ENCODE results near the gene ATP5F1E. TPM values are rescaled to one million over a fixed set of nuclear protein-coding genes. Genes with fewer than 3 reads are reported as not detected.

Gene ATP5F1E
- total RNA-seq, 1 experiment from 2014 or later, result 52.7 TPM

DNA sequence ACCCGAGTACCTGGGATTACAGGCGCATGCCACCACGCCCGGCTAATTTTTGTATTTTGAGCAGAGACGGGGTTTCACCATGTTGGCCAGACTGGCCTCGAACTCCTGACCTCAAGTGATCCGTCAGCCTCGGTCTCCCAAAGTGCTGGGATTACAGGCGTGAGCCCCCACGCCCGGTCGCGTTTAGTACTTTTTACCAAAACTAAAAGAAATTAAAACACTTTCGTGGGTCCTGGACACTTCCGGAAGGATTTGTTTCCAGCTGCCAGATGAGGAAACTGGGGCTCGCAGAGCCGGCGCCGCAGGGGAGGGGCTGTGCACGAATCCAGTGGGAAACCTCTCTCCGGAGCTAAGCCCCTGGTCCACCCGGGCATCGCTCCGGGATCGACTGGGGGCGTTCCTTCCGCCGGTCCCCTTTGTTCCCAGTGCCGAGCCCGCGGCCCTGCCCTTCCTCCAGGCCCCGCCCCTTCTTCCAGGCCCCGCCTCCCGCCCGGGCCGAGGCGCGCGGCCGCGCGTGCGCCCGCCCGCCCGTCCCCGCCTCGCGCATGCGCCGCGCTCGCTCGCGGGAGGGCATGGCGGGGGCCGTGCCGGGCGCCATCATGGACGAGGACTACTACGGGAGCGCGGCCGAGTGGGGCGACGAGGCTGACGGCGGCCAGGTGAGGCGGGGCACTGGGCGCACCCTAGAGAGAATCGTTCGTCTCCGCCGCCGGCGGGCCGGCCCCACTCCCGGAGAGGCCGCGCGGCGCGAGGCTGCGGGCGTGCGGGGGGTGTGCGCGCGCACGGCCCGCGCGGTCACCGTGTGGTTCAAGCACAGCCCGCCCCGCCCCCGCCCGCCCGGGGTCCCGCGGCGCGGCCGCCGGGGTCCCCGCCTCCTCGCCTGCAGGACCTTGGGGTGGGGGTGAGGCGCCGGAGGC is 51.2 kb downstream of the ATP5F1E start, which contains the start of gene NELFCD:
NELFCD (plus strand) TSS at position 546 of the 917 bp plus-strand sequence; CDS start at position 600, 54 bp downstream.
- H3K9me3 Mint-ChIP-seq, result no peaks in the 10 kb centered on the region; a peak in 2 of 5 replicates
- H4K91ac ChIP-seq (ENCODE audit: insufficient read length, low read depth, low read length), result no peak within 1 kb of the TSS
- H3K14ac ChIP-seq (ENCODE audit: insufficient read depth, low read length), result peak within 1 kb of the TSS; percentile 92
- H3K9me3 ChIP-seq (ENCODE audit: control insufficient read depth, low read depth, low read length), result no peaks in the 10 kb centered on the region
- no peak within 1 kb of the TSS for H3K23ac ChIP-seq (ENCODE audit: insufficient read length, low read depth, low read length)
- H3K56ac ChIP-seq (ENCODE audit: insufficient read length, low read depth, low read length), result peak within 1 kb of the TSS; percentile 52
- peaks cover 6% of the 10 kb centered on the region for H3K23me2 ChIP-seq (ENCODE audit: insufficient read length, low read depth, low read length, poor library complexity, severe bottlenecking)
- H2BK120ac ChIP-seq (ENCODE audit: low read depth, low read length, poor library complexity, severe bottlenecking), result peak within 1 kb of the TSS; percentile 2
- peak within 1 kb of the TSS; percentile 65; the same call in 1 of the 2 replicates for H2BK15ac ChIP-seq (ENCODE audit: low read depth, low read length)
- H4K20me1 ChIP-seq (ENCODE audit: control insufficient read depth, insufficient read depth, insufficient read length), result no peaks in the 10 kb centered on the region
- peaks cover 30 to 32% of the 10 kb centered on the region in 2 experiments for H3K4me1 Mint-ChIP-seq
- peak within 1 kb of the TSS; percentile 27 for H3K27ac ChIP-seq (ENCODE audit: insufficient read length, low read depth, low read length)
- H3K4me2 ChIP-seq (ENCODE audit: insufficient read depth, insufficient read length, low read length), result peak within 1 kb of the TSS; percentile 99
- peak within 1 kb of the TSS; percentile 94 for H3K9ac ChIP-seq (ENCODE audit: extremely low read depth, insufficient read length, low read length)
- H3K18ac ChIP-seq (ENCODE audit: insufficient read length, low read depth, low read length), result peak within 1 kb of the TSS; percentile 71
- H2BK12ac ChIP-seq (ENCODE audit: insufficient read length, low read depth, low read length), result no peak within 1 kb of the TSS
- H4K8ac ChIP-seq (replicated peaks; ENCODE audit: insufficient read length, low read depth, low read length), result no peak within 1 kb of the TSS
- peak within 1 kb of the TSS; percentile 84 to 91 for H3K4me3 Mint-ChIP-seq
- H3K27me3 ChIP-seq (ENCODE audit: insufficient read depth, low read length), result no peaks in the 10 kb centered on the region
- peak; percentile 93 for DNase-seq
- no peak within 1 kb of the TSS for H4K5ac ChIP-seq (ENCODE audit: insufficient read length, low read depth, low read length)
- peaks cover 4% of the 10 kb centered on the region; the same call in 1 of the 2 replicates for H3K4me1 ChIP-seq (ENCODE audit: insufficient read depth, low read length)
- no peak for TF ChIP-seq CTCF (conservative IDR thresholded peaks at IDR 0.05)
- no peak within 1 kb of the TSS; the same call in 1 of the 2 replicates for H3K4ac ChIP-seq (ENCODE audit: low read depth, low read length)
- peaks cover 4% of the 10 kb centered on the region for H3K79me1 ChIP-seq (ENCODE audit: insufficient read depth, low read depth, low read length, poor library complexity, severe bottlenecking)
- H3K27me3 Mint-ChIP-seq (ENCODE audit: low read depth), result peaks cover 12% of the 10 kb centered on the region
- H3K27ac Mint-ChIP-seq, result peak within 1 kb of the TSS; percentile 73 to 94 (median 81); a peak in 4 of 7 replicates
- peak within 1 kb of the TSS; percentile 61 for H2BK5ac ChIP-seq (ENCODE audit: insufficient read length, low read length)
- H3K79me2 ChIP-seq (ENCODE audit: insufficient read depth, low read length), result peaks cover 10% of the 10 kb centered on the region; the same call in 1 of the 2 replicates
- peak within 1 kb of the TSS; percentile 22 for H3T11ph ChIP-seq (ENCODE audit: low read length)
- H2BK20ac ChIP-seq (ENCODE audit: low read depth, low read length, poor library complexity, severe bottlenecking), result no peak within 1 kb of the TSS
- WGBS (ENCODE audit: extremely low coverage, insufficient read length, low lambda C conversion rate), result no CpG with 5 or more reads among the region's 109 CpGs
- peaks cover 0 to 11% (median 11%) of the 10 kb centered on the region in 3 experiments; a peak in 6 of 7 replicates for H3K36me3 Mint-ChIP-seq (ENCODE audit: insufficient read depth in 1 of 3, low read depth in 3 of 3)
- H2AK5ac ChIP-seq (ENCODE audit: insufficient read length, low read length), result no peak within 1 kb of the TSS
- peak within 1 kb of the TSS; percentile 57 for H2AFZ ChIP-seq (ENCODE audit: low read length)
